ENCODE data around the gene ZC3H8.
"Not testable (repeated sequence)": the region's sequence is repeated elsewhere in the genome, so short reads cannot be mapped to it uniquely, and the experiment has no call there.

ZC3H8 gene

DNA sequence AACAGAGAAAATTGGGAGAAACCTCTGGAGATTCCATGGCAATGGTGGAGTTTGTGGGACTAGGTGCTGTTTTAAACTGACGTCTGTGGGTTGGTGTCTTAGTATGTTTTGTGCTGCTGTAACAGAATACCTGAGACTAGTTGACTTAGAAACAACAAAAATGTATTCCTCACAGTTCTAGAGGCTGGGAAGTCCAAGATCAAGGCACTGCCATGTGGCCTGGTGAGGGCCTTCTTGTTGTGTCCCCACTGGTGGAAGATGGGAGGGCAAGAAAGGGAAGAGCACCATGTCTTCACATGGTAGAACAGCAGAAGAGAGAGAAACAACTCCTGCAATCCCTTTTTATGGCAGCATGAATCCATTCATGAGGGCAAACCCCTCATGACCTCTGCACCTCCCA, 13.7 kb upstream of the ZC3H8 start:
- in situ Hi-C loops (cut with MboI; ENCODE audit: low pct_unique_long_range_greater_than_20kb, low sequenced_read_pairs) = no loop called here
- no peak for DNase-seq

DNA sequence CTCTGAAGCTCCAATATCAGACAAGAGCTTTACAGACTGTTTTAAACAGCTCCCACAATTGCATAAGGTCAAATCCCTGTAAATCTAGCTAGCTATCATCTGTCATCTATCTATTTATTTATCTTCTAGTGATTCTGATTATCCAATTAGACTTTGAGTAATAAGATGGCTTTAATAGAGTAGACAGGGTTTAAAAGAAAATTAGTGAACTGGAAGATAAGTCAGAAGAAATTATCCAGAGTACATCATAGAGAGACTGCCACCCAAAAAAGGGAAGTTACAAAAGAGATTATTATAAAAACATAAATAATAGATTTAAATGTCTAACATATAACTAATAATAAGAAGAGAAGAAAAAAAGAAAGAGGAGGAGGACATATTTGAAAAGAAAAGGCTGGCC, 8.0 kb upstream of the ZC3H8 start:
- DNase-seq = no peak
- in situ Hi-C loops (cut with MboI; ENCODE audit: low pct_unique_long_range_greater_than_20kb, low sequenced_read_pairs) = no loop called here

DNA sequence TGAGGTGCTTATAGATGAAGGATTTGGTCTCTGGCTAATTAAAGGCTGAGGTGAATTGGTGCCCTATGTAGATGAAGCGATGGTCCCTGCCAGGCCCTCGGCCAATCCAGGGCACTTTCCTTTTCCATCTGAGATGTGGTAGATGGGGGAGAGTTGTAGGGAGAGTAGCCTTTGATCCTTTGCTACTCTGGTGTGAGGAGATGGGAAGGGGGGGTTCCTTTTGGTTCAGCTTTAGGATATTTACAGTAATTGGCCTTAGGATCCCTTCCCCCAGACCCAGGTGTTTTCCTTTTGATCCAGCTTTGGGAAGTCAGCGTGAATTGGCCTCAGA, 5.4 kb upstream of the ZC3H8 start:
- in situ Hi-C loops (cut with MboI; ENCODE audit: low pct_unique_long_range_greater_than_20kb, low sequenced_read_pairs) = no loop called here
- no peak for DNase-seq

DNA sequence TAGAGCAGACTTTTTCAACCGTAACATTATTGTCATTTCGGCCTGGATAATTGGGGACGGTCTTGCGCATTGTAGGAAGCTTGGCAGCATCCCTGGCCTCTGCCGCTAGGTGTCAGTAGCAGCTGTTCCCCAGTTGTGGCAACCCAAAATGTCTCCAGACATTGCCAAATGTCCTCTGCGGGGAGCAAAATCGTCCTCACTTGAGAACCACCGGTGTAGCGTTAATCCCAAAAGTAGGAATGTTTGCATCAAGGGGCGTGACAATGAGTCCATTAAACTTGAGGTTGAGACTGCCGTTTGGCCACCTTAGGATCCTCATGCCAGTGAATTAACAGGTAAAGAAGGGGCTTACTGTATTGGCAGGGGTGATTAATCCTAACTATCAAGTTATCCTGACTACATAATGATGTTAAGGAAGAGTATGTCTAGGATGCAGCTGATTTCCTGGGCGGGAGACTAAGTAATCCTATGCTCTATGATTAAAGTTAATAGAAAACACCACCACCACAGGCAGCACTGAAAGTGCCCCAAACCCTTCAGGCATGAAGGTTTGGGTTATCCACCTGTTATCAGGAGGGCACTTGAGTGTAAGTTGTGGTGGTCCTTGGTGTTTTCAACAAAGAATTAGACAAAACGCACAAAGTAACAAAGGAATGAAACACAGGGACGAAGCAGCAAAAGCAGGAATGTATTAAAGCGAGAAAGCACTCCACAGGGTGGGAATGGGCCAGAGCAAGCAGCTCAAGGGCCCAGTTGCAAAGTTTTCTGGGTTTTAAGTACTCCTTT, 4.9 kb upstream of the ZC3H8 start:
- in situ Hi-C loops (cut with MboI; ENCODE audit: low pct_unique_long_range_greater_than_20kb, low sequenced_read_pairs) = no loop called here
- DNase-seq = peak; percentile 88

DNA sequence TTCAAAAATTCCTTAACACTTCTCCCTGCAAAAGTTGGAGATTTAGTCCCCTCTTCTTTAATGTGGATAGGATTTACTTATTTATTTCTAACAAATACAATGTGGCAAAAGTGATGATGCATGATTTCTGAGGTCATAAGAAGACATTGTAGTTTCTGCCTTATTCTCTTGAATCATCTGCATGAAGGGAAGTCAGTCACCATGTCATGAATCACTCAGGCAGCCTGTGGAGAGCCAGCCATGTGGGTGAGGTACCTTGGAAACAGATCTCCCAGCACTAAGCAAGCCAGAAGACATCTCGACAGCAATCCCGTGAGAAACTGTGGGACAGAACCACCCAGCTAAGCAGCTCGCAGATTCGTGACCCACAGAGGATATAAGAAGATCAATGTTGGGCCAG, 2.7 kb upstream of the ZC3H8 start:
- in situ Hi-C loops (cut with MboI; ENCODE audit: low pct_unique_long_range_greater_than_20kb, low sequenced_read_pairs) = no loop called here
- no peak for DNase-seq

DNA sequence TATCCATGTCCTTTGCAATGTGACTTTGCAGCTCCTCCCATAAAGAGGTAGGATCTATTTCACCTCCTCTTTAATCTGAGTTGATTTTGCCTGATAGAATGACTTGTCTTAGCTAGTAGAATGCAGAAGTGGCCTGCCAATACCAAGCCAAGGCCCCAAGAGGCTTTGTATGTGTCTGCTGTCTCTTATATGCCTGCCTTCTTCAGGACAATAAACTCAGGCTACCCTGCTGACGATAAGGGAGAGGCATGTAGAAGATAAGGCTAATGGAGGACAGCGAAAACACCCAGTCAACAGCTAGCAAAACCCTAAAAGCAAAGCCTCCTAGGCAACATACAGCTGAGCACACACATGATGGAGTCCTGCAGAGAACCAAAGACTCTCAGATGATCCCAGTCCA, 1.8 kb upstream of the ZC3H8 start:
- DNase-seq = peak; percentile 28
- in situ Hi-C loops (cut with MboI; ENCODE audit: low pct_unique_long_range_greater_than_20kb, low sequenced_read_pairs) = no loop called here

DNA sequence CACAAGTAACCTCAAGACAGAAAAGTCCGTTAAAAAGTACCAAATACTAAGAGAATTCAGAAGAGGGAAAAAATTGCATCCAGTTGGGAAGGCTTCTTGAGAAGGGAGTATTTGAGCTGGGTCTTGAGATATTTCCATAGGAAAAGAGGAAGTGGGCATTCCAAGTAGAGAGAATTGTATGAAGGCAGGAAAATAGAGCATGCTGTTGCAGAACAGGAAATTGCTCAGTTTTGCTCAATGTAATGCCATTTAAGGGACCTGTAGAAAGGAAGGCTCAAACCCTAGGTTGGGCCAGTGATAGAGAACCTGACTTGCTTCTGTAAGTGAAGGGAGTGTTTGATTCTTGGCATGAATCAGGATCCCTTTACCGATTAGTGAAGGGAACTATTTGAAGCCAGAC, 1.0 kb upstream of the ZC3H8 start:
- in situ Hi-C loops (cut with MboI; ENCODE audit: low pct_unique_long_range_greater_than_20kb, low sequenced_read_pairs) = no loop called here
- peak; percentile 72 for DNase-seq

DNA sequence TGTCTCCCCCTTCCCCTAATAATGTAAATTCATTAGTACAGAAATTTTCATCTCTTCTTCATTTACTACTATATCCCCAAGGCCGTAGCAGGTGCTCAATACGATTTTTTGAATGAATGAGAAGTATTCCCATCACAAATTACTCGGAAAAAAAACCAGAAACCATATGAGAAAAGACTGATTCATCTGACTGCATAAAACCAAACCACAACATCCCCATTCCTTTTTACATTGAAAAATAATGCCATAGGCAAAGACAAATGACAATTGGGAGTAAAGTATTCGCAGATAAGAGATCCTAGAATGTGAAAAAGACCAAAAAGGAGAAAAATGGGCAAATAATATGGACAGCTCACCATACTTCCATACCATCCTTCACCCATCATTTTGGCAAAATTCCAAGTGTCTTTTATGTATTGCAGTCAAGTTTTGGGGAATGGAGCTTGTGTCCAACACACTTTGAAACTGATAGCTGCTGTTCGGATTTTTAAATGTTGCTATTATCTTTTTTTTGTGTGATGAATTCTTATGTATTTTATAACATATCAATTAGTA, 1.5 kb downstream of the ZC3H8 start:
- in situ Hi-C loops (cut with MboI; ENCODE audit: low pct_unique_long_range_greater_than_20kb, low sequenced_read_pairs) = no loop called here
- DNase-seq = peak; percentile 54

DNA sequence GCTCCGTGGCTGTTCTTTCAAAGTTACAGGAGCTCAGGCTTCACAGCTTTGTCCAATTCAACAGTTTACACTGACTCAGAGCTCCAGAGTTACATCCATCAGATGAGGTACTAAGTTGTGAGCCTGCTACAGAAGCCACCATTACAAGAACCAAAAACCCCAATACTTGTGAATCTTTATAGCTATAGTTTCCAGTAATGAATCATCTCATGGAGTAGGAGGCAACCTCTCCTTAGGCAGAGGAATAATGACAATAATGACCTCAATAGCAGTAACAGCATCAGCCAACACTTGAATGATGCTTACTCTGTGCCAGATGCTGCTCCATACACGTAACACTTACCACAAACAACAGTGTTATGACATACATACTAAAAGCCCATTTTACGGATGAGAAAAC, 3.6 kb downstream of the ZC3H8 start:
- in situ Hi-C loops (cut with MboI; ENCODE audit: low pct_unique_long_range_greater_than_20kb, low sequenced_read_pairs) = no loop called here

DNA sequence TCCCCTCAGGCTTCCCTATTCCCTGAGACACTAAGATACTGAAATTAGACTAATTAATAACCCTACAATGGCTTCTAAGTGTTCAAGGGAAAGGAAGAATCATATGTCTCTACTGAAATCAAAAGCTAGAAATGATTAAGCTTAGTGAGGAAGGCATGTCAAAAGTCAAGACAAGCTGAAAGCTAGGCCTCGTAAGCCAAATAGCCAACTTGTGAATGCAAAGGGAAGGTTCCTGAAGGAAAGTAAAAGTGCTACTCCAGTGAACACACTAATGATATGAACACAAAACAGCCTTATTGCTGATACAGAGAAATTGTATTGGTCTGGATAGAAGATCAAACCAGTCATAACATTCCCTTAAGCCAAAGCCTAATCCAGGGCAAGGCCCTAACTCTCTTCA, 10.0 kb downstream of the ZC3H8 start:
- in situ Hi-C loops (cut with MboI; ENCODE audit: low pct_unique_long_range_greater_than_20kb, low sequenced_read_pairs) = no loop called here
- DNase-seq = no peak

More for the DNA sequence above, 3.6 kb downstream of the ZC3H8 start:
- DNase-seq = no peak

DNA sequence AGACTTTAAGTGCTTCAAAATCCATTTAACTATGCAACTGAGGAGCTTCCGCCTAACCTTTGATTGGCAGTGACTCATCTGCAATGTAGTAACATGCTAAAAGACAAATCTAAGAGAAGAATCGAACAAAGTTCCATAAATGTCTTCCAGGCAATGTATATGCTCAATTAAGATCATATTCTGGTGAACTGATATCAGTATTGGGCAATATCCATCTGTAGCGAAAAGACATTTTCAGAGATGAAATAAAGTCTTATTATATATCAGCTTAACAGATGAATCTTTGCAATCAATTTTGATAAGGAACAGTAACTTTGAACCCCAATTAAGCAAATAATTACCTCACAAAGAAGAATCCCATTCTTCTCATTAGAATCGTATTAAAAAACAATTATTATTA, 11.6 kb downstream of the ZC3H8 start:
- no peak for DNase-seq
- in situ Hi-C loops (cut with MboI; ENCODE audit: low pct_unique_long_range_greater_than_20kb, low sequenced_read_pairs) = no loop called here

DNA sequence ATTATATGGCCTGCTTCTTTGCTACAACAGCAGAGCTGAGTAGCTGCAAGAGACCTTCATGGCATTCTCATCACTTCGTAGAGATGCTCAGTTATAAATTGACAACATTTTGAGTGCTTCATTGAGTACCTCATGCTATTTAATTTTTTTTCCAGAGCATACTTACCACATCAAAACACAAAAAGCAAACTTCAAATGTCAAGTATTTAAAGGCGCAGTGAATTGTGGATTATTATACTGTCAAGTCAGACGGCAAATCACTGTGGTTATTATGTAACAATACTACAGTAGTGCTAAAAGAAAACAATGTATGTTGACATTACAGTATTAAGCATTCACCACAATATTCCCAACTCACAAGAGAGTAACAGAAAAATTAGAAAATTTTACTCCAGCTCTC, 12.5 kb downstream of the ZC3H8 start:
- DNase-seq = no peak
- in situ Hi-C loops (cut with MboI; ENCODE audit: low pct_unique_long_range_greater_than_20kb, low sequenced_read_pairs) = no loop called here

DNA sequence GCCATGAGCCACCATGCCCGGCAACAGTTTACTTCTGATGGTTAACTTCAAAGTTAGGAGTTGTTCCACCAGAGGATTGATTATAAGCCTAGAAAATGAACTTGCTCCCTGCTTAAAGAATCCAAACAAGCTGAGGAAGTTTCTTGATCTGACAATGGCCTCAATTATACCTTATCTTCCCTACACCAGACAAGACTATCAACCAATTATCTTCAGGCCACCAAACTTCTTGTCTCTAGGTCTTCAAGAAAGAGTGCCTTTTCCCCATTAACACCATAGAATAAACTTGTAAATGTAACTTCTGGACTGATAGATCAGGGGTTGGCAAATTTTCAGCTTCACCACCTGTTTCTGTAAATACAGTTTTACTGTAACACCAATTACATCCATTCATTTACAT, 15.0 kb downstream of the ZC3H8 start:
- in situ Hi-C loops (cut with MboI; ENCODE audit: low pct_unique_long_range_greater_than_20kb, low sequenced_read_pairs) = no loop called here
- DNase-seq = no peak

DNA sequence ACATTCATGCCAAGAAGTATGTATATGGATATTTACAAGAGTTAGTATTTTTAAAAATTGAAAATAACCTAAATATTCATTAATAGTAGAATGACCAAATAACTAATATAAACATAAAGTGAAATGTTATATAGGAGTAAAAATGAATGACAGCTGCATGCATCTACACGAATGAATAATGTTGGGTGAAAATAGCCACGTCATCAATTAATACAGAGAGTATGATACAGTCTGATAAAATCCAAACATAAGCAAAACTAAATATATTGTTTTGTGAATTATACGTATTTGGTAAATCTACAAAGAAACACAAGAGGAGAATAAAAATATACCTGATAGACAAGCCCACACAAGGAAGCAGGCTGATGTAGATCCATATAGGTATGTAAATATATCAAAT, 24.5 kb downstream of the ZC3H8 start:
- DNase-seq = no peak
- in situ Hi-C loops (cut with MboI; ENCODE audit: low pct_unique_long_range_greater_than_20kb, low sequenced_read_pairs) = no loop called here

DNA sequence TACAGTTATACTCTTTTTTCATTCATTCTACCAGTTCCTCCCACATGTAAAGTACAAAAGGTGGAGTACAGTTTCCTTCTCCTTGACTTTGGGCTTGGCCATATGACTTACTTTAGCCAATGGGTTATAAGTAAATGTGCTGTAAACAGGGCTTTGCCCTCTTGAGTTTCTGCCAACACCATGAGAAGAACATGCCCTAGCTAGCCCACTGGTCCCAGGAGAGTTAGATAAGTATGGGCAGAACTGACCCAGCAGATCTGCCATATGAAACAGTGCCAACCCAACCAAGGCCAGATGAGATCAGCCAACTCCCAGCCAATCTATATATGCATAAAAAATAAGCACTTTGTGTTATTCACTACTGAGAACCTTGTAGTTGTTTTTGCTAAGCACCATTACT, 25.5 kb downstream of the ZC3H8 start:
- DNase-seq = peak; percentile 5
- in situ Hi-C loops (cut with MboI; ENCODE audit: low pct_unique_long_range_greater_than_20kb, low sequenced_read_pairs) = no loop called here

DNA sequence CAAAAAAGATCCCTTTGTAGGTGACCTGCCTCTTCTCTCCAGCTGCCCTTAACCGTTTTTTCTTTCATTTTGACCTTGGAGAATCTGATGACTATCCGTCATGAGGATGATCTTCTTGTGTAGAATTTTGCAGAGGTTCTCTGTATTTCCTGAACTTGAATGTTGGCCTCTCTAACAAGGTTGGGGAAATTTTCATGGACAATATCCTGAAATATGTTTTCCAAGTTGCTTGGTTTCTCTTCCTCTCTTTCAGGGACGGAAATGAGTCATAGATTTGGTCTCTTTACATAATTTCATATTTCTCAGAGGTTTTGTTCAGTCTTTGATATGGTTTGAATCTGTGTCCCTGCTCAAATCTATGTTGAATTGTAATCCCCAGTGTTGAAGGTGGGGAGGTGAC, 34.0 kb downstream of the ZC3H8 start:
- no peak for DNase-seq

DNA sequence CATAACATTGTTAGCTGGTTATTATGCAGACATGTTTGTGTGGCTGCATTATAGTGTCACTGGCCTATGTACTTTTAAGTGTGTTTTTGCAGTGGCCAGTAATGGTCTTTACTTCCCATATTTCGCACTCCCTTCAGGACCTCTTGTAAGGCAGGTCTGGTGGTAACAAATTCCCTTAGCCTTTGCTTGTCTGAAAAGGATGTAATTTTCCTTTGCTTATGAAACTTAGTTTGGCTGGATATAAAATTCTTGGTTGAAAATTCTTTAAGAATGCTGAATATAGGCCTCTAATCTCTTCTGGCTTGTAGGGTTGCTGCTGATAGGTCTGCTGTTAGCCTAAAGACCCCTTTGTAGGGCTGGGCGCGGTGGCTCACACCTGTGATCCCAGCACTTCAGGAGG, 34.7 kb downstream of the ZC3H8 start:
- DNase-seq = no peak
- in situ Hi-C loops (cut with MboI; ENCODE audit: low pct_unique_long_range_greater_than_20kb, low sequenced_read_pairs) = no loop called here

More for the DNA sequence above, 34.0 kb downstream of the ZC3H8 start:
- in situ Hi-C loops (cut with MboI; ENCODE audit: low pct_unique_long_range_greater_than_20kb, low sequenced_read_pairs) = no loop called here

DNA sequence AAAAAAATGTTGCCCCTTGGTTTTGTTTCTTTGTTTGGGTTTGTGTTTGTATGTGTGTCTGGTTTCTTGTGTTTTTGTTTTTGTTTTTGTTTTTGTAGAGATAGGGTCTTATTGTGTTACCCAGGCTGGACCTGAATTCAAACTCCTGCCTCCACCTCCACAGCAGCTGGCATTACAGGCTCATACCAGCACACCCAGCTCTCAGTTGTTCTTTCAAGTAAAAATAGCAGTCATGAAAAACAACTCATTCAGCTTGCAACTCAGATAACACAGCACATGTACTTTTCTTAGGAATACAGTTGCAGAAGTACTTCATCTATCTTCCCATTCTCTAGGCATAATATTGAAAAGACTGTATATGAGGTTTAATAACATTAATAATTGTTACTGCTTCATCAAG, 37.0 kb downstream of the ZC3H8 start:
- DNase-seq = no peak
- in situ Hi-C loops (cut with MboI; ENCODE audit: low pct_unique_long_range_greater_than_20kb, low sequenced_read_pairs) = no loop called here

DNA sequence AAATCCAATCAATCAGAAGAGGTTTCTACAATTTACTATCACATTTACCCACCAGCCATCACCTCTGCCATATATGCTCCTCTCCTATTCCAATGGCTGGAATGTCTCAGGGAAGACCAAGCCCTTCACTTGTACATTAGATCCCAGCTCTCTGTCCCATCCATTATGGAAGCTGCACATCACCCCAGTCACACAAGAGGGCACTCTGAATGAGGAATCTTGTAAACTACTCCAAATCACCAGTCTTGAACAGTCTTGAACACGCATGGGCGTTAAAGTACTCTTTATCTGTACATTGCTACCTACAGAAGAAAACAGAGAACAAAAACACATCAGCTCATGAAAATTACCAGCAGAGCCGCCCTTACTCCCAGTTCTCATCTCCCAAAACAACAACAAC, 38.7 kb downstream of the ZC3H8 start:
- in situ Hi-C loops (cut with MboI; ENCODE audit: low pct_unique_long_range_greater_than_20kb, low sequenced_read_pairs) = no loop called here
- peak; percentile 16 for DNase-seq

DNA sequence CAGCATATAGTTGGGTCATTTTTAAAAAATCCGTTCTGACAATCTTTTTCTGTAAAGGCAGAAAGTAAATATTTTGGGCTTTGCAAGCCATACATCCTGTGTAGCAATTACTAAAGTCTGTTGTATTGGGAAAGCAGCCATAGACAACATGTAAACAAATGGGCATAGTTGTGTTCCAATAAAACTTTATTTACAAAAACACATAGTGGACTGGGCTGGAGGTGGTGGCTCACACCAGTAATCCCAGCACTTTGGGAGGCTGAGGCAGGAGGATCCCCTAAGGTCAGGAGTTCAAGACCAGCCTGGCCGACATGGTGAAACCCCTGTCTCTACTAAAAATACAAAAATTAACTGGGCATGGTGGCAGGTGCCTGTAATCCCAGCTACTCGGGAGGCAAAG, 46.9 kb downstream of the ZC3H8 start:
- in situ Hi-C loops (cut with MboI; ENCODE audit: low pct_unique_long_range_greater_than_20kb, low sequenced_read_pairs); DNase-seq: not testable (repeated sequence)

DNA sequence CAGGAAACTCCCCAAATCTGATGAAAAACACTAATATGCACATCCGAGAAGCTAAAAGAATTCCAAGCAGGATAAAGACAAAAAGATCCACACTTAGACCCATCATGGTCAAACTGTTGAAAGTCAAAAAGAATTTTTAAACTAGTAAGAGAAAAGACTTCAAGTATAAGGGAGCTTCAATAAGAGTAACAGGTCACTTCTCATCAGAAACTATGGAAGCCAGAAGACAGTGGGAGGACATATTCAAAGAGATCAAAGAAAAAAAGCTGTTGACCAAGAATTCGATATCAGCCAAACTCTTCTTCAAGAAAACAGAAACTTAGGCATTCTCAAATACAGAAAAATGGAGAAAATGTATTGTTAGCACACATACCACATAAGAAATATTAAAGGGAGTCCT, 50.4 kb downstream of the ZC3H8 start:
- DNase-seq = peak; percentile 35
- in situ Hi-C loops (cut with MboI; ENCODE audit: low pct_unique_long_range_greater_than_20kb, low sequenced_read_pairs) = no loop called here

Measured in KBM-7 (cell line).